Fibroblast of pulmonary artery (primary cell): ENCODE results near the gene CLIC4.
"Not testable (repeated sequence)": the region's sequence is repeated elsewhere in the genome, so short reads cannot be mapped to it uniquely, and the experiment has no call there.

Experiments used
- DNase-seq: peaks from one replicate; pipeline ENCODE4 v3.0.0-alpha.2; 2010; ENCODE audit warnings: low read depth
- H3K4me3 ChIP-seq: replicated peaks from 2 replicates; pipeline ENCODE4 v1.5.1; 2011; ENCODE audit warnings: low read depth, mild to moderate bottlenecking, control low read depth, low read length, moderate library complexity
- TF ChIP-seq, protein P1 (sequence below): IDR thresholded peaks from 2 replicates; pipeline ENCODE4 v1.5.1; 2011; ENCODE audit warnings: mild to moderate bottlenecking, control low read depth, low read length, inconsistent platforms; ENCODE audit errors: missing control alignments

The CLIC4 gene

DNA sequence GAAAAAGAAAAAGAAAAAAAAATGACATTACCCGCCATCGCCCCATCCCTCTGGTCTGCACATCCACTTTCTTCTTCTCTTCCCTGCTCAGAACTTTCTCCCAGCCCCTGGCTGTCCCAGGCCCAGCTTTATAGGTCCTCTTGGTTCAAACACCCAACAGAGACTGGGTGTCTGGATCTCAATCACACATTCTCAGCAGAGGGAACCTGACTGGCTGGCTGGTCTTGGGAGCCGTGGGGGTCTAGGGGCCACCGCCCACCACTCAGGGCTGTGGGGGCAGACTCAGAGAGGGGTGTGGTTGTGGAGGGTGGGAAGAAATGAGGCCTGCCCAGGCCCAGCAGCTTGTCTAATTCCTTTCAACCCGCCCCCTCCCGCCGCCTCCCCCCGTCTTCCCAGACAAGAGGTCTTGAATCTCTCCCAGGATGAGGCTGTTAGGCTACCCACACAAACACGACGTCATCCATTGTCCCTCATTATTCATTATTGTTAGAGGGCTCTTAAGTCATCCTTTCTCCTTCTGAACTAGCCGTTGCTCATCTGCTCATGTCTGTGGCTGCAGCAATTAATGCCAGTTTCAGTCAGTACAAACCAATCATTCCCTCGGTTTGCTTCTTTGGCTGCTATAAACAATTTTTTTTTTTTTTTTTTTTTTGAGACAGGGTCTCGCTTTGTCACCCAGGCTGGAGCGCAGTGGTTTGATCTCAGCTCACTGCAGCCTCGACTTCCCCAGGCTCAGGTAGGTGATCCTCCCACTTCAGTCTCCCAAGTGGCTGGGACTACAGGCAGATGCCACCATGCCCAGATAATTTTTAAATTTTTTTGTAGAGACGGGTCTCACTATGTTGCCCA is 40.6 kb upstream of the CLIC4 start:
- H3K4me3 ChIP-seq = no peak overlapping the region
- TF ChIP-seq, protein P1, sequence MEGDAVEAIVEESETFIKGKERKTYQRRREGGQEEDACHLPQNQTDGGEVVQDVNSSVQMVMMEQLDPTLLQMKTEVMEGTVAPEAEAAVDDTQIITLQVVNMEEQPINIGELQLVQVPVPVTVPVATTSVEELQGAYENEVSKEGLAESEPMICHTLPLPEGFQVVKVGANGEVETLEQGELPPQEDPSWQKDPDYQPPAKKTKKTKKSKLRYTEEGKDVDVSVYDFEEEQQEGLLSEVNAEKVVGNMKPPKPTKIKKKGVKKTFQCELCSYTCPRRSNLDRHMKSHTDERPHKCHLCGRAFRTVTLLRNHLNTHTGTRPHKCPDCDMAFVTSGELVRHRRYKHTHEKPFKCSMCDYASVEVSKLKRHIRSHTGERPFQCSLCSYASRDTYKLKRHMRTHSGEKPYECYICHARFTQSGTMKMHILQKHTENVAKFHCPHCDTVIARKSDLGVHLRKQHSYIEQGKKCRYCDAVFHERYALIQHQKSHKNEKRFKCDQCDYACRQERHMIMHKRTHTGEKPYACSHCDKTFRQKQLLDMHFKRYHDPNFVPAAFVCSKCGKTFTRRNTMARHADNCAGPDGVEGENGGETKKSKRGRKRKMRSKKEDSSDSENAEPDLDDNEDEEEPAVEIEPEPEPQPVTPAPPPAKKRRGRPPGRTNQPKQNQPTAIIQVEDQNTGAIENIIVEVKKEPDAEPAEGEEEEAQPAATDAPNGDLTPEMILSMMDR = no peak
- peak; percentile 94 for DNase-seq

DNA sequence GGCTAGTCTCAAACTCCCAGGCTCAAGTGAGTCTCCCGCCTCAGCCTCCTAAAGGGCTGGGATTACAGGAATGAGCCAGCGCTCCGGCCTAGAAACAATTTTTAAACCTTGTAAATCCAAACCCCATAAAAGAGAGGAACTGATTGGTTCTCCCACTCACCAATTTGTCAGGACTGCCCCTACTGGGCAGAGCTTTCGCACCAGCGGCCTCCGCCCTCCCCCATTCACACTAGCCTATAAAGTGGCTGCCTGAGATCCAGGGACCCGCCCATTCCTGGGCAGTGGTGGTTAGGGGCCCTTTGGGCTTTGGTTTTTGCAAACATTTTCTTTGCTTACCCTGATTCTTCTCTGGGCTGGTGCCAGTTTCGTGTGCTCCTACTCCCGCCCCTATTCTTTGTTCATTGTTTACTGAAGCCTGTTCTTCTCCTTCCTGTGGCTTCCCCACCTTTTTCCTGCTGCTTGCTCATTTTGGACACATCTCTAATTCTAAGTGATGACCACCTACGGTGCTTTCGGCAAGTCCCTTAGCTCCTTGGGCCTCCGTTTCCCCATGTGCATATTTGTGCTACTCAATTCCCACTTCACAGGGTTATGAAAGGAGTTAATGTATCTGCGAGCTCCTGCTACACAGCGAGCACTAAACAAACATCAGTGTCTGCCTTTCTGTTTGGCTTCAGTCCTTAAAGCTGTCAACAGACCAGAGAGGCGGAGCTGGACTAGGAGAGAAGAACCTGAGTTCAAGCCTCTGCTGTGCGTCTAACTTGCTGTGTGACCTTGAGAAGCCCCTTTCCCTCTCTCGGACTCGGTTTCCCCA is 39.8 kb upstream of the CLIC4 start:
- peak; percentile 99 for DNase-seq
- TF ChIP-seq, protein P1 = no peak
- H3K4me3 ChIP-seq = peak overlapping the region; percentile 33

DNA sequence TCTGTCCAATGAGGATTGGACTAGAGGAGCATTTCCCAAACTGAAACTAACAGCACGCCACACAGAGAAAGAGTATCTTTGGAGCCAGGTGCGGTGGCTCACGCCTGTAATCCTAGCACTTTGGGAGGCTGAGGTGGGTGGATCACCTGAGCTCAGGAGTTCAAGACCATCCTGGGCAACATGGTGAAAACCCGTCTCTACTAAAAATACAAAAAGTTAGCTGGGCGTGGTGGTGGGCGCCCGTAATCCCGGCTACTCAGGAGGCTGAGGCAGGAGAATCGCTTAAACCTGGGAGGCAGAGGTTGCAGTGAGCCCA is 39.2 kb upstream of the CLIC4 start:
- not testable (repeated sequence) for DNase-seq, H3K4me3 ChIP-seq

DNA sequence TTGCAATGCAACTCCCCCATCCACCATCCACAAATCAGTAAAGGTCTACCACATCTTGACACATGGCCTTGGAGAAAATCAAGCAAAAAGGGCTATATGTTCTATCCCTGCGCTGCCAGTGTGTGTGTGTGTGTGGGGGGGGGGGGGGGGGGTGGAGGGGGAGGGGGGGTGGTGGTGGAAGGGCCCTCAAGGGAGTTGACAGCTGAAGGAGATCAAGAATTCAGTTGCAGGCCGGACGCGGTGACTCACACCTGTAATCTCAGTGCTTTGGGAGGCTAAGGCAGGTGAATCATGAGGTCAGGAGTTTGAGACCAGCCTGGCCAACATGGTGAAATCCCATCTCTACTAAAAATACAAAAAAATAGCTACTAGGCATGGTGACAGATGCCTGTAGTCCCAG is 37.6 kb upstream of the CLIC4 start:
- DNase-seq = peak; percentile 86
- no peak overlapping the region for H3K4me3 ChIP-seq
- TF ChIP-seq, protein P1 = no peak

DNA sequence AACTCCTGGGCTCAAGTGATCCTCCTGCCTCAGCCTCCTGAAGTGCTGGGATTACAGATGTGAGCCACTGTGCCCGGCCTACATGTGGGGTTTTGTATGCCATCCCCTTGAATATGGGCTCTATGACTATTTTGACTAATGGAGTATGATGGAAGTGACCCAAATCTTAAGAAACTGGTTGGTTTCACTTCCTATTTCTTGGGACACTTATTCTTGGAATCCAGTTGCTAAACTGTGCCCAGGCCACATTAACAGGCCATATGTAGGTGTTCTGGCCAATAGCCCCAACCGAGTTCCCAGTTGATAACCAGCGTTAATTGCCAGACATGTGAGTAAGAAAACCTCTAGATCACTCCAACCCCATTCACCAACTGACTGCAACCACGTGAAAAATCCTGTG is 36.3 kb upstream of the CLIC4 start:
- no peak overlapping the region for H3K4me3 ChIP-seq
- no peak for DNase-seq
- TF ChIP-seq, protein P1 = no peak

DNA sequence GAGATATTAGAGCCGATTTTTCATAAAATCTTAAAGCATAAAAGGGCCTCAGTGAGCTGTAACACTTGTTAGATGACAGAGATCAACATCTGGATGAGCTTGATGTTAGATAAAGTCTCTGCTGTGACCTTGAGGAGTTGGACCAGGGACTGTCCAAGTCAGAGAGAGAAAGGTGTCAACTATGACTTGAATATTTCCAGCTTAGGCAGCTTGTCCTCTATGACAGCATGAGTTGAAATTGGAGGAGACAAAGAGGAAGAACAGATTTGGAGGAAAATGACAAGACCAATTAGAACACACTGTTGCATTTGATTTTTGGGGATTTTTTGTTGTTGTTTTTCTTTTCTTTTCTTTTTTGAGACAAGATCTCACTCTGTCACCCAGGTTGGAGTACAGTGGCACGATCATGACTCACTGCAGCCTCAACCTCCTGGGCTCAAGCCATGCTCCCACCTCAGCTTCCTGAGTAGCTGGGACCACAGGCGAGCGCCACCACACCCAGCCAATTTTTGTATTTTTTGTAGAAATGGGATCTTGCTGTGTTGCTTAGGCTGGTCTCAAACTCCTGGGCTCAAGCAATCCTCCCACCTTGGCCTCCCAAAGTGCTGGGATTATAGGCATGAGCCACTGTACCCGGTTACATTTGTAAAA is 35.3 kb upstream of the CLIC4 start:
- H3K4me3 ChIP-seq = no peak overlapping the region
- TF ChIP-seq, protein P1 = no peak
- no peak for DNase-seq

DNA sequence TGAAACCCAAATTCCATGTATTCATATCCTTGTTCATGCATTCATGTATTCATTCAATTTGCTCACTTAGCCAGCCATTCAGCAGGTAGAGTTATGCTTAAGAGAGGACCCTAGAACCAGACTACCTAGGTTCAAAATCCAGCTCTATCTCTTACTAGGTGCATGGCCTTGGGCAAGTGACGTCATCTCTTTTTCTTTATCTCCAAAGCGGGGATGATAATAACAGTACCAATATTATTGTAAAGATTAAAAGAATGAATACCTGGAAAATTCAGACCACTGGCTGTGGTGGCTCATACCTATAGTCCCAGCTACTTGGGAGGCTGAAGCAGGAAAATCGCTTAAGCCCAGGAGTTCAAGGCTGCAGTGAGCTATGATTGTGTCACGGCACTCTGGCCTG is 33.9 kb upstream of the CLIC4 start:
- TF ChIP-seq, protein P1 = no peak
- DNase-seq = no peak
- H3K4me3 ChIP-seq = no peak overlapping the region
